Spinal cord (tissue), 10 donors: ENCODE measurements around the gene ZDHHC11B. TPM values are rescaled to one million over a fixed set of nuclear protein-coding genes. Genes with fewer than 3 reads are reported as not detected.

Experiments
- DNase-seq, 6 donors: peaks; one replicate each; pipeline versions ENCODE4 v3.0.0 to v3.0.0-alpha.2; 2013 to 2015; ENCODE audit warnings: low spot score in 6 of 6, low read depth in 4 of 6
- H3K27ac ChIP-seq: one replicate; pipeline ENCODE4 v1.5.1; 2013; ENCODE audit warnings: low read depth, low read length, control low read depth
- H3K27me3 ChIP-seq: one replicate; pipeline ENCODE4 v1.6.1; 2013; ENCODE audit warnings: low read length; ENCODE audit not compliant: control insufficient read depth, insufficient read depth
- H3K36me3 ChIP-seq: one replicate; pipeline ENCODE4 v1.6.1; 2013; ENCODE audit warnings: low read length; ENCODE audit not compliant: control insufficient read depth, insufficient read depth
- H3K4me1 ChIP-seq: one replicate; pipeline ENCODE4 v1.6.1; 2013; ENCODE audit warnings: low read length; ENCODE audit not compliant: control insufficient read depth, insufficient read depth
- H3K4me3 ChIP-seq: one replicate; pipeline ENCODE4 v1.5.1; 2013; ENCODE audit warnings: low read depth, low read length, control low read depth
- H3K9me3 ChIP-seq: one replicate; pipeline ENCODE4 v1.6.1; 2013; ENCODE audit warnings: low read length; ENCODE audit not compliant: control insufficient read depth, insufficient read depth
- WGBS: methylation state at CpG from one replicate; pipeline ENCODE4 v1.1.5; 2013; ENCODE audit warnings: missing lambda C conversion rate; ENCODE audit not compliant: insufficient coverage; 5-methylcytosine and 5-hydroxymethylcytosine counted together
- polyA plus RNA-seq, 2 donors: library from polyadenylated mRNA; unstranded; fragments of 120-200 nt; gene quantifications; one replicate each; pipeline ENCODE4 v1.2.1, GENCODE V29; 2013; ENCODE audit not compliant: insufficient read length in 2 of 2
- total RNA-seq, 2 donors: library from RNA; depleted of rRNA in 1 of 2; stranded (reverse); fragments of 120-200 nt in 1 of 2; fragments of >200 nt in 1 of 2; gene quantifications; one replicate each; pipeline versions ENCODE4 v1.2.3 to v1.2.4, GENCODE V29; 2013 to 2014
- donor health status: healthy.

Gene ZDHHC11B
- total and polyA plus RNA-seq, 4 donors = 7.3 to 37.2 (median 16.2) TPM

DNA sequence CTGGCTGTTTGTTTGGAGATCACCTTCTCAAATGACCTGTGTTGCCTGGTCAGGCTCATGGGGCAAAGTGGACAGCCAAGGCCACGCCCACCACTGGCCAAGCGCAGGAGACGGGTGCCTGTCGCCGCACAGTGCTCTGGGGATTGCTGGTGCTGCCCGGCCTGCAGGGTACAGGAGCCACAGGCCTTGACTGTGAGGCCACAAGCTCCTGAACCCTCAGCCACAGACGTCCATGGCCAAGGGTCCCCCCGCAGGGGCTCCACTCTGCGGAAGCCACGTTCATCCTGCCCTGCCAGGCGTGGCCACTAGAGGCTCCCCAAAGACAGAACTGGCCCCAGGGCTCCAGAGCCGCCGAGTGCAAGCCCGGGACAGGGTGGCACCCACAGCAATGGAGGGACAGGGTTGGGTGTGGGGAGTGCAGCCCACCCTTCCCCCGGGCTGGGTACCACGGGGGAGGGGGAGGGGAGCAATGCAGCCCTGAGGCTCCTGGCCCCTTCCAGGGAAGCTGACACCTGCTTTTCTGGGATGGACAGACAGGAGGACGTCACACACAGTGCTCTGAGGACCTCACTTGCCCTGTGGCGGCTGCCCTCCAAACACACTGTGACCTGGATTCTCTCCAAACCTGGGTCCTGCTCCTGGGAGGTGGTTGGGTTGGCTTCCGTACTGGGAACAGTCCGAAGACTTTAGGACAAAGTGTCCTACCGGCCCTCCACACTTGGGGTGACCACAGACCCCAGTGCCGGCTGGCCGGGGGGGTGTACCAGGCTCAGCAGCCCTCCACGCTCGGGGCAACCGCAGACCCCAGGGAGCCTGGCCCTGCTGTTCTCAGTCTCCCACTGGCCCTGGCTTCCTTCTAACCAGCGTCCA is 112.8 kb downstream of the ZDHHC11B start:
- Histone ChIP-seq H3K4me3 (no peak overlapping the region), H3K27me3 (no peaks in the 10 kb centered on the region), H3K4me1 (peaks cover 65% of the 10 kb centered on the region), H3K36me3 (peaks cover 80% of the 10 kb centered on the region), H3K27ac (peak overlapping the region; percentile 57), H3K9me3 (no peaks in the 10 kb centered on the region)
- peak in 4 of 6 donors; percentile 27 to 85 (median 58) for DNase-seq
- 33% methylated on average over 25 of the region's 27 CpGs for WGBS

DNA sequence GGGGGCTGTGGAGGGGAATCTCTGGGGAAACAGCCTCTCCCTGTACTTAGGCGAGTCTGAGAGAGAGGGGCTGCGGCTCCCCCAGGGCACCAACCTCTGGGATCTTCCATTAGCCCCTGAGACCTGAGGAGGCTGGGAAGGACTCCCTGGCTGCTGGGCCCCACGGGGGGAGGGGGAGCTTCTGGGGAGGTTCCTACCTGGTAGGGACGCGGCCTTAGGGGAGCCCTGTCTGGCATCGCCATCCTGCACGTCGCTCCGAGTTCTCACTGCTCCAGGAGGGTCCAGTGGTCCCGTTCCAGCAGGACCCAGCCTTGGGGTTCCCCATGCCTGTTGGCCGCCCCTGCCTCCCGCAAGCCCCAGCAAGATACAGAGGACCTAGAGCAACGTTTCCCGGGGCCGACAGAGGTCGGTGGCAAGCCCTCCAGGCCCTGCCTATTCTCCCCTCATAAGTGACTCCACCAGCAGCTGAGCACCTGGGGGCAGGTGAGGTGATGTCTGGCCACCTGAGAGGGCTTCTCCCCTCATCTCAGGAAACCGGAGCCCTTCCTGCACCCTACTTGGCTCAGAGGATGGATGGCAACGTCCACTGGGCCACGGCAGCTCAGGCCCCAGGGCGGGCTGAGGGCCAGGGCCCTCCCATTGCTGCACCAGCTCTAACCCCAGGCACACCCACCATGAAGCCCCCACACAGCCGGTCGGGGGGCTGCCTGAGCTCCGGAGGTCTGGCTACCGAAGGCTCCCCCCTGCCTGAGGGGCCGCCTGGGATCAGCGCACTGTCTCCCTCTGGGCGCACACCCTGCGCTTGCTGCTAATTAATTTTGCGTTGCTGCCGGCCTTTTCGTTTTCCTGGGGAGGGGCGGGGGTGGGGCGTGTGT is 113.9 kb downstream of the ZDHHC11B start:
- 68% methylated on average over 22 of the region's 33 CpGs for WGBS
- H3K4me3 ChIP-seq = no peak overlapping the region
- no peak overlapping the region for H3K27ac ChIP-seq
- no peak for DNase-seq
- no peaks in the 10 kb centered on the region for H3K9me3 ChIP-seq
- H3K4me1 ChIP-seq = peaks cover 68% of the 10 kb centered on the region
- H3K27me3 ChIP-seq = no peaks in the 10 kb centered on the region
- peaks cover 80% of the 10 kb centered on the region for H3K36me3 ChIP-seq

DNA sequence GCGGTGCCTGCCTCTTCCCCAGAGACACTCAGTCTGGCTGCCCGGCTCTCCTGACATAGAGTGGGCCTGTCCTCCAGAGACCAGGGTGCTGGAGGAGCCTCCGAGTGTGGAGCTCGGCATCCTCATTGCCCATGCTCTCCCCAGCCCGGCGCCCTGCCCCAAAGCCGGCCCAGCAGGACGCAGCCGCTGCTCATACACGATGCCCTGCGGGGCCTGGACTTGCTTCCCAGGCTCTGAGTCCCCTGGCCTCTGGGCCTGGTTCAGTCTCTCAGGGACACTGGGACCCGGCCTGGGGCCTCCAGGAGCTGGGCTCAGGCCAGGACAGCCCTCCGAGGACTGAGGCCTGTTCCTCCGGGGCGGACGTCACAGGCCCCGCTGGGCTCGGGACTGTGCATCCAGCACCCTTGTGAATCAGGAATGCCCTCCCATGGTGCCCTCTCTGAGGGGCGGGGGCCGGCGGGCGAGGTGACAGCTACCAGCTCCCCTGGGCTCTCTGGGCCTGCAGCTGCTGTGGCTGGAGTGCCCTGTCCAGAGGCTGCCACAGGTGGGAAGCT is 114.6 kb downstream of the ZDHHC11B start:
- 87% methylated on average over 22 of the region's 22 CpGs for WGBS
- DNase-seq = no peak
- no peak overlapping the region for H3K4me3 ChIP-seq

DNA sequence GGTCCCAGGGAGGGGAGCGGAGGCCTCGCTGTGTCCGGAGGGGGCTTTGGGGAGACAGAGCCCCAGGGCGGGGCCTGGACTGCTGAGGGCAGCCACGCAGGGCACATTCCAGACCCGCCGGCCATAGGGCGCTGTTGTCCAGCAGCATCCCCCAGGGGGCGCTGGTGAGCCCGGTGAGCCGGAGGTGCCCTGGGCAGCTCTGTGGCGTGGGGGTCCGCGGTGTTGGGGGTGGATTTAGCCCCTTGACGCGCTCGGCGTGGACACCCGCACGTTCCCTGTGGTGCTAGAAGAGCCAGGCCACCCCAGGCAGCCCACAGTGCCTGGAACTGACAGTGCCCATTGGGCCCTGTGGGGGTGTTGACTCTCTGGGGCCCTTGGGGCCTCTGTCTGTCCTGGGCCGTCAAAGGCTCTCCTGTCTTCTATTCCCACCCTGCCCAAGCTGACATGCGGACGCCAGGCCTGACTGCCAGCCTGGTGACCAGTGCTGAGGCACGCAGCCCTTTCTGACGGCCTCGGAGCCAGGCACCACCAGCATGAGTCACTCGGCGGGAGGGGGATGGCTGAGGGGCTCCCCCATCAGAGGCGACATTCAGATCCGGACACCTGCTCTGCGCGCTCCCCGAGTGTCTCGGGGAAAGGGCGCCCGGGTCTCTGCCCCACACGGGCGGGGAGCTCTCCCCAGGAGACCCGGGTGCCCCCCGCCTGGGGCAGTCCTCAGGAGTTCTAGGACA is 115.3 kb downstream of the ZDHHC11B start:
- peaks cover 80% of the 10 kb centered on the region for H3K36me3 ChIP-seq
- no peak overlapping the region for H3K27ac ChIP-seq
- H3K9me3 ChIP-seq = no peaks in the 10 kb centered on the region
- peaks cover 58% of the 10 kb centered on the region for H3K4me1 ChIP-seq
- 71% methylated on average over 35 of the region's 40 CpGs for WGBS
- H3K27me3 ChIP-seq = no peaks in the 10 kb centered on the region
- H3K4me3 ChIP-seq = no peak overlapping the region
- peak in 1 of 6 donors; percentile 46 for DNase-seq

More for the DNA sequence above, 114.6 kb downstream of the ZDHHC11B start:
- Histone ChIP-seq H3K9me3 (no peaks in the 10 kb centered on the region), H3K4me1 (peaks cover 64% of the 10 kb centered on the region), H3K27me3 (no peaks in the 10 kb centered on the region), H3K36me3 (peaks cover 80% of the 10 kb centered on the region), H3K27ac (no peak overlapping the region)

DNA sequence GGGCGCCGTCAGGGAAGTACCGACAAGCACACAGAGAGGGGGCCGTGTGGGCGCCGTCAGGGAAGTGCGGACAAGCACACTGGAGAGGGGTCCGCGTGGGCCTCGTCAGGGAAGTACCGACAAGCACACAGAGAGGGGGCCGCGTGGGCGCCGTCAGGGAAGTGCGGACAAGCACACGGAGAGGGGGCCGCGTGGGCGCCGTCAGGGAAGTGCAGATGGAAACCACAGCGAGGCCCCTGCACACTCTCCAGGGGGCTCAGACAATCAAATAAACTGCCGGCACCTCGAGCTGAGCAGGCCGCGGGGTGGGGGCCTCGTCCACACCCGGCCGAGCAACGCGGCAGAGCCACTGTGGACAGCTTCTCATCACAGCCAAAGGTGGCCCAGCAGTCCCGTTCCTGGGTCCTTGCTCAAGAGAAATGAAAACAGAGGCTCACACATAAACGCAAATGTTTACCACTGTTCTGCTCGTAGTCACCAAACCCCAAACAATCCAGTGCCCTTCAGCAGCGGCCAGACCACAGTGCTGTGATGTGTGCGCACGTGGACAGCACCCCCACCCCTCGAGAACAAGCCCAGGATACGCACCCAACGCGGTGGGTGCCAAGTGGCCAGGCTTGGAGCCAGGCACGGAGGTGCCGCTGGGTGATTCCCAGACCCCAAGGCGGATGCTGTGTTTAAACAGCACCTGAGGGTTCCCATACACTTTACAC is 116.1 kb downstream of the ZDHHC11B start:
- Histone ChIP-seq H3K27ac (no peak overlapping the region), H3K4me3 (no peak overlapping the region), H3K27me3 (no peaks in the 10 kb centered on the region), H3K9me3 (no peaks in the 10 kb centered on the region), H3K36me3 (peaks cover 80% of the 10 kb centered on the region), H3K4me1 (peaks cover 50% of the 10 kb centered on the region)
- DNase-seq = no peak
- 78% methylated on average over 41 of the region's 44 CpGs for WGBS

DNA sequence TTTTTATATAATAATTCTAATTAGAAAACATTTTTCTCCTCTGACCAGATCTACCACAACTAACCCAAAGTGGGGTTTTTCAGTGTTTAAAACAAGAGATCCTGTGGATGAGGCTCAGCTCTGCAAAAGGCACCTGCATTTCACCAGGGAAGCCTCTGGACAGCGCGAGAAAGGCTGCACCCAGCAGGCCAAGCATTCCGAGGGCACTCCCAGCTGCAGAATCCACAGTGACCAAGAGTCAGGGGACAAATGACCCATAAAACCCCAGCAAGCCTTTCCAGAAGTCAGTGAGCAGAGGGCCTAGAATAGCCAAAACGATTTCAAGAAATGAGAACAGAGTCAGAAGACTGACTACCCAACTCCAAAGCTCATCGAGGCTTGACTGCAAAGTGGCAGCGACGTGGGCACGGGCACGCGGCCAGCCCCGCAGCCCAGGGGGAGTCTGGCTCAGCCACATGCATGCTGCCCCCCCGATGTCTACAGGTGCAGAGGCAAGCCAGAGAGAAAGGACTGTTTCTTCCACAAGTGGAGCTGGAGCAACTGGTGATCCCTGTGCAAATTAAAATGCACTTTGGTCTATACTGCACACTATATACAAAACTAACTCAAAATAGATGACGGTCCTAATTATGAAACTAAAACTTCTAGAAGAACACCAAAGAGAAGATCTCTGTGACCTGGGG is 117.6 kb downstream of the ZDHHC11B start:
- H3K27me3 ChIP-seq = no peaks in the 10 kb centered on the region
- peaks cover 87% of the 10 kb centered on the region for H3K36me3 ChIP-seq
- WGBS = 78% methylated on average over 12 of the region's 13 CpGs
- no peak overlapping the region for H3K4me3 ChIP-seq
- no peak overlapping the region for H3K27ac ChIP-seq
- peaks cover 35% of the 10 kb centered on the region for H3K4me1 ChIP-seq
- DNase-seq = no peak
- no peaks in the 10 kb centered on the region for H3K9me3 ChIP-seq

DNA sequence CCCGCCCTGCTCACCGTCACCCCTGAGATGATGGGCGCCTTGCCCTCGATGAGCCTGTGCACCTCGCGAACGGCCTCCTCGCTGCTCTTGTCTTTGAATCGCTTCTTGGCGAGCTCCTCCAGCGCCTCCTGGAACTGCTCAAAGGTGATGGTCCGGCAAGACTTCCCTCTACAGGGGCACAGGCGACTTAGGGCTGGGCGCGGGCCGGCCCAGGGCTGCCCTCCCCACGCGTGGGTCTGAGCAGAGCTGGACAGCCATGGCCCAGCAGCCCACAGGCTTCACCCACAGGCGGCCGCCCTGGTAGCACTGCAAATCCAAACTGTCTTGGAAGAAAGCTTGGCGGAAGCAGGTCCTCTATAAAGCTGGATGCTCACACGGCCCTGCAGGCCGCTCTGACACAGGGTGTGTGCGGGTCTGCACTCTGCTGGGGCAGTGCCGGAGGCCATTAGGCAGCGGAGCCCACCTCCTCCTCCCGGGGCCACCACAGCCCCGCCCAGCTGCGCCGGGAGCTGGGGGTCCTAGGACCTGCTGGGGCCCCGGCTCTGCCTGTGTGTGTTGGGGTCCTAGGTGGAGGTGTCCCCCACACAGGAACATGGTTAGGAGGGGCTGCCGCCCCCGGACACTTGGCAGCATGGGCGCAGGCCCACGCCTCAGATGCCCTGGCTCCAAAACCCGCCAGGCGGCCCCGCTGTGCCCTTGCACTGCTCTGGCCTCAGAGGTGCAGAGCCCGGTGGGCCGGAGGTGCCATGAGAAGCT is 118.4 kb downstream of the ZDHHC11B start:
- Histone ChIP-seq H3K27me3 (no peaks in the 10 kb centered on the region), H3K36me3 (peaks cover 92% of the 10 kb centered on the region), H3K9me3 (no peaks in the 10 kb centered on the region), H3K4me3 (no peak overlapping the region), H3K27ac (no peak overlapping the region), H3K4me1 (peaks cover 27% of the 10 kb centered on the region)
- no peak for DNase-seq
- 93% methylated on average over 37 of the region's 40 CpGs for WGBS

DNA sequence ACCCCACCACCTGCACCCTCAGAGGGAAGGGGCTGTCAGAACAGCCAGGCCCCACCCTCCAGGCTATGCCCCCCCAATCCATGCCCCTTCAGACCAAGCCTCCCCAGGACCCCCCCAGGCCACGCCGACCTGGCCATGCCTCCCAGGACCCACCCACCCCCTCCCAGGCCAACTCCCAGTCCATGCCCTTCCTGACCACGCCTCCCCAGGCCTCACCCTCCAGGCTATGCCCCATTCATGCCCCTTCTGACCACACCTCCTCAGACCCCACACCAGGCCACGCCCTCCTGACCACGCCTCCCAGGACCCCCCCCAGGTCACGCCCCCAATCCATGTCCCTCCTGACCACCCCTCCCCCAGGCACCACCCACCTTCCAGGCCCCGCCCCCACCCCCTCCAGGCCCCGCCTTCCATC is 119.0 kb downstream of the ZDHHC11B start:
- peaks cover 93% of the 10 kb centered on the region for H3K36me3 ChIP-seq
- H3K4me1 ChIP-seq = peaks cover 21% of the 10 kb centered on the region
- H3K4me3 ChIP-seq = no peak overlapping the region
- DNase-seq = no peak
- H3K9me3 ChIP-seq = no peaks in the 10 kb centered on the region
- H3K27me3 ChIP-seq = no peaks in the 10 kb centered on the region
- H3K27ac ChIP-seq = no peak overlapping the region
- WGBS = 93% methylated on average over 3 of the region's 8 CpGs
